GM18868 (cell line): Measurements from ENCODE around the gene SUPT3H.

Source experiments
- ATAC-seq: cut with Tn5 transposase; IDR thresholded peaks from one replicate; pipeline ENCODE4 v1.9.1; 2021; ENCODE audit warnings: mild to moderate bottlenecking, moderate library complexity; ENCODE audit not compliant: unreplicated experiment

The SUPT3H gene

GRCh38 chr6:45129051-45129450, 248.7 kb downstream of the SUPT3H start:
- no peak for ATAC-seq

DNA sequence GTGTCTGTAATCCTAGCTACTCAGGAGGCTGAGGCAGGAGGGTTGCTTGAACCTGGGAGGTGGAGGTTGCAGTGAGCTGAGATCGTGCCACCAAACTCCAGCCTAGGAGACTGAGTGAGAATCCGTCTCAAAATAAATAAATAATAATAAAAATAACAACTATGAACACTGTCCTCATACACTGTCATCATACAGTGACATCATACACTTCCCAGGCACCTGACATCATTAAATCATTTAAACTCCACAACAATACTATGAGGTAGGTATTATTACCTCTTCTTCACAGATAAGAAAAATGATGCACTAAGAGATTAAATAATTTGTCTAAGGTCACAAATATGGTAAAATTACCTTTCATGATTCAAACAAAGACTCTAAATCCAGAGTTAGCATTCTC, 250.5 kb downstream of the SUPT3H start:
- ATAC-seq = no peak

DNA sequence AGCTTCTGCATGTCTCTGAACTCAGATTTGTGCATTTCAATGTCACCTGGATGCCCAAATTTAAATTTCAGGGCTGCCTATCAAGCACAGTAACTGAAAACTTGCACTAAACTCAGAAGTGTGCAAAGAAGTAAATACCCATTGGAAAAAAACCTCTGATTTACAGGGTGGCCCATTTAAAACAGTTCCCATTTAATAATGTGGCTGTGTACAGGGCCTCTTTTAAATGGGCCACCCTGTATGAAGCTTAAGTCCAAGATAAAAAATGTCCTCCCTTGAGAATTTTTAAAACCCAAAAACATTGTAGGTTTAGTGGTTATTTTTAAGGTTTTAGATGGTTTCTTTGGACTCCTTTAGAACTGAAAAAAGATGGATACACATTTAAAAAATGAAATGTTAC, 251.7 kb downstream of the SUPT3H start:
- ATAC-seq = no peak

GRCh38 chr6:45123023-45123422, 254.7 kb downstream of the SUPT3H start:
- no peak for ATAC-seq

- no peak for ATAC-seq
Measured at GRCh38 chr6:45118754-45119153, 259.0 kb downstream of the SUPT3H start.

GRCh38 chr6:45116714-45117410, 260.9 kb downstream of the SUPT3H start:
- no peak for ATAC-seq

DNA sequence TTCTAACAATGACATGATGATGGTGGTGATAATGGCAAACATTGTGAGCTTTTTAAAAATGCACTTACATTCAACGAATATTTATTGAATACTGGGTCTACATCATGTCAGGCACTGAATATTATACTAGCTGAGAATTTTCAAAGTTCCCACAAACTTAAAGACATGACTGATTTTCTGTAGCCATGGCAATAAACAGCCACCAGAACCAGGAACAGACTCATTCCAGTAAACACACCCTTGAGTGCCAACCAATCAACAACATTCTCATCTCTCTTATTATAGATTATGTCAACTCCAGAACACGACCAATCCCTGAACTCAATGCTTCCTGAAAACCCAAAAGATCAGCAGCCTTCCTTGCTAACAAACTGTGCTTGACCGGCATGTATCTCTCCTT, 262.0 kb downstream of the SUPT3H start:
- no peak for ATAC-seq

- no peak for ATAC-seq
Measured at GRCh38 chr6:45112711-45113110, 265.0 kb downstream of the SUPT3H start.

DNA sequence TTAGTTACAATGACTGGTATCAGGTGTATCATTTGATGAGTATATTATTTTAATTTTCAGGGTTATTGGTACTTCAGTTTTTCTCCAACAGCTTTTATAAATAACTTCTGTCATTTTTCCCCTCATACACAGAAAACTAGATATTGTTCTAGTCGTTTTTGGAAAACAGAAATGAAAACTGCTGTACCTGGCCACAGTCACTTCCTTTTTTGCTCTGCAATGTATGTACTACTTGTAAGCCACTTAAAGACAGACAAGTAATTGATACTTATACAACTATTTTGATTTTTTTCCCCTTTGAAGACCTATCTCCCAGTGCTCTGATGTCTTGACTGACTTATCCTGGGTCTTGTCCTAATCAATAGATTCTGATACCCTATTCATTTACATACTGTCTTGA, 268.2 kb downstream of the SUPT3H start:
- no peak for ATAC-seq

DNA sequence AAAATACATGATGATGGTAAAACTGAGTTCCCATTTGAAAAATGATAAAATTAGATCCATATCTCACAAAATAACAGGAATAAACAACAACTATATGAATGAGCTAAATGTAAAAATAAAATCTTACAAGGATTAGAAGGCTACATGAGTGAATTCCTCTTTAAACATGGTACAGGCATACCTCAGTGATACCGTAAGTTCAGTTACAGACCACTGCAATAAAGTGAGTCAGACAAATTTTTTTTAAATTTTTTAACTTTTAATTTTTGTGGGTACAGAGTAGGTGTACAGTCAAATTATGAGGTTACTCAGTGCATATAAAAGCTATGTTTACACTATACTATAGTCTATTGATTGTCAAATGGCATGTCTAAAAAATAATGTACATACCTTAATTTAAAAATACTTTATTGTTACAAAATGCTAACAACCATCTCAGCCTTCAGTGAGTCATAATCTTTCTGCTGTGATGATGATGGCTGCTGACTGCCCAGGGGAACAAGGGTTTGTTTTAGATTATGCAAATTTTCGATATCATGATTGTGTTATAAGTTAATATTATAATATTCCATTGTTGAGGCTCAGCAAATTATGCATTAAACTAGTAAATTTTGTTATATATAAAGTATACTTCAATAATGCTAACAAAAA, 272.4 kb downstream of the SUPT3H start:
- no peak for ATAC-seq

DNA sequence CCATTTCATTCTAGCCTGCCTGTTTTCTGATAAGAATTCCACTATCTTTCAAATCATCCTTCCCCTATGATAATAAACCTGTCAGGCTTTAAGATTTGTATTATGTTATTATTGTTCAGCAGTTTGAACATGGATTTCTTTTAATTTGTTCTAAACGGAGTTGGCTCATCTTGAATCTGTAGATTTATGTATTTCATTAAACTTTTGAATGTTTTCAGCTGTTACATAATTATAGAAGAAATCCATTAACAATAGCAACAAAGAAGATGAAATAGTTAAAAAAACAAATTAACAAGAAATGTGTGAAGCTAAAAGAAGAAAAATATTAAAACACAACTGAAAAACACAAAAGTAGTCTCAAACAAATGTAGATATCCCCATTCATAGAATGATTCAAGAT, 273.3 kb downstream of the SUPT3H start:
- ATAC-seq = no peak

- no peak for ATAC-seq
Measured at GRCh38 chr6:45098256-45098655, 279.5 kb downstream of the SUPT3H start.

DNA sequence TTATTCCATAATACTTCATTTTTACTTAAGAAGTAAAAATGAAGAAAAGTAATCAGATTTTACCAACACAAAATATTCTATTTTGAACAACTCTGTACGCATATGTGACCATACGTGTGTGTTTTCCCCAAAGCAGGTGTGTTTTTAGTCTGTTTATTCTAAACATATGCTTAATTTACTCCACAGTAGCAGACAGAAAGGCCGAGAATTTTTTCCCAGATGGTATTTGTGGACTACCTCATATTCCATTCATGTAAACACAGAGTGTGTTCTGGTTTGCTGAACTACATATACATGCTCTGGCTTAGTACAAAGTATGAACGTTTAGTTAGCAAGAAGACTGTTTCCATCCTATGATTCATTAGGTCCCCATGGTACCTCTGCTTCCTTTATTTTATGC, 282.9 kb downstream of the SUPT3H start:
- no peak for ATAC-seq

GRCh38 chr6:45092135-45092534, 285.6 kb downstream of the SUPT3H start:
- no peak for ATAC-seq

GRCh38 chr6:45086360-45087084, 291.2 kb downstream of the SUPT3H start:
- no peak for ATAC-seq

DNA sequence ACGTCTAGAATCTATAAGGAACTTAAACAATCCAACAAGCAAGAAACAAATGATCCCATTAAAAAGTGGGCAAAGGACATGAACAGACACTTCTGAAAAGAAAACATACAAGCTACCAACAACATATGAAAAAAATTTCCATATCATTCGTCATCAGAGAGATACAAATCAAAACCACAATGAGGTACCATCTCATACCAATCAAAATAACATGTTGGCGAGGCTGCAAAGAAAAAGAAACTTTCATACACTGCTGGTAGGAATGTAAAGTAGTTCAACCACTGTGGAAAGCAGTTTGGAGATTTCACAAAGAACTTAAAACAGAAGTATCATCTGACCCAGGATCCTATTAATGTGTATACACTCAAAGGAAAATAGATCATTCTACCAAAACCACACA, 293.5 kb downstream of the SUPT3H start:
- no peak for ATAC-seq

- ATAC-seq = no peak
Measured at GRCh38 chr6:45082091-45082490, 295.6 kb downstream of the SUPT3H start.

DNA sequence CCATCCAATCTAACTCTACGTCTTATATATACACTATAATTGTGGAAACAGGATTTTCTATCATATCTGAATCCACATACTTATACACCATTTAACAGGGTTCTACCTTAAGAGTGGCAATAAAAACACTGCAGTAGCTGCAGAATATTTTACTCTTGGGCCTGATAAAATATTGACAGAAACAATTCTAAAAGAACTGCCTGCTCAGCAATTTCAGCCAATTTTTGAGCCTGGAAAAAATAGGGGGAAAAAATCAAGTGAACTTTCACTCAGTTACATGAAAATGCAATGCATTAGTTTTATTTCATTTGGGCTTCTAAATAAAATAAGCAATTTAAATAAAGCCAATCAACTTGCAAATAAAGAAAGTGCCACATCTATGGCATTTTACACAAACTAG, 296.1 kb downstream of the SUPT3H start:
- ATAC-seq = no peak

- ATAC-seq = no peak
Measured at GRCh38 chr6:45078432-45078831, 299.3 kb downstream of the SUPT3H start.

DNA sequence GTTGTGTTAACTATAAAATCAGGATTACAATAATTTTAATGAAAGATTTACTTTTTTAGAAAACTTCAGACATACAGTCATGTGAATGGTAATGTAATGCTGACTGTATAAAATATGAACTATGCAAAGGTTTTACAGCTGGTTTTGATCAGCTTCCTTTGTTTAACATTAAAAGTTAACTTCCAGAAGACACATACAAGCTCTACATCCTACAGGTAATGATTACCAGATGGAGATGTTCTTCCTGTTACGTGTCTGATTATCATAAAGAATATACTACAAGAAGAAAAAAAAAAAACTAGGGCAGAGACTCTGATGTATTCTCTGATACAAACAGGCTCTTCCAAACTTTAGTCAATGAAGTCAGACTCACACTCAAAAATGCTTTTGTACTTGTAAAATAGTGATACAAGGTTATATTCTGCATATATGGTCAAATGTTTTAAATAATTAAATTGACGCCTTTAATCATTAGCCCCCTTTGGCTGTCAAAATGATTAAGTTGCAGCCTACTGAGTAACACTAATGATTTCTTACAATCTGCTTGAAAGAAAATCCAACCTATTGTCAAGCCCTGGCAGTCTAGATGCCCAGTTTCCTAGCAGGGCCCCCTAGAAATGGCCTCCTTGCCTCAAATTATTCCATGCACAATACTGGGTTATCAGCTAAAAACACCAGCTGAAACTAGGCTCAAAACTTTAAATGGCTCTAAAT, 301.4 kb downstream of the SUPT3H start:
- no peak for ATAC-seq

- no peak for ATAC-seq
Measured at GRCh38 chr6:45075246-45075645, 302.5 kb downstream of the SUPT3H start.

- ATAC-seq = no peak
Measured at GRCh38 chr6:45074439-45074838, 303.3 kb downstream of the SUPT3H start.
